Peyer's patch (tissue), 4 donors: ENCODE data around the gene COPB1.

Source experiments
- CTCF ChIP-seq, 6 experiments: fragments of 450-650 bp in 4 of 6; fragments of 200-600 bp in 2 of 6; sonication (generic) in 1 of 6; IDR thresholded peaks; one replicate each; pipeline ENCODE4 v1.5.1; 2017 to 2019; ENCODE audit warnings: antibody characterized with exemption in 6 of 6, mild to moderate bottlenecking in 3 of 6, moderate library complexity in 1 of 6
- POLR2A ChIP-seq, 2 donors: fragments of 450-650 bp; IDR thresholded peaks; one replicate each; pipeline ENCODE4 v1.5.1; 2017; ENCODE audit warnings: antibody characterized with exemption in 2 of 2, mild to moderate bottlenecking in 2 of 2, moderate library complexity in 2 of 2

- TF ChIP-seq CTCF (IDR thresholded peaks at IDR 0.05), result no peak
- TF ChIP-seq POLR2A (IDR thresholded peaks at IDR 0.05), result no peak
Observed at GRCh38 chr11:14529951-14530350, 30.3 kb upstream of the COPB1 start.
